Prostate gland (tissue), 2 donors: ENCODE data around the gene SEPTIN2.
"Not testable (repeated sequence)": the region's sequence is repeated elsewhere in the genome, so short reads cannot be mapped to it uniquely, and the experiment has no call there.

Experiments
- POLR2A ChIP-seq: fragments of 450-650 bp; IDR thresholded peaks from one replicate; pipeline ENCODE4 v1.6.1; 2016; ENCODE audit warnings: antibody characterized with exemption, mild to moderate bottlenecking
- POLR2AphosphoS5 ChIP-seq: sonication (generic); formaldehyde crosslinking; IDR thresholded peaks from one replicate; pipeline ENCODE4 v1.6.1; 2017; ENCODE audit warnings: antibody characterized with exemption
- TF ChIP-seq, protein P1 (sequence below), 4 experiments: fragments of 200-600 bp in 2 of 4; fragments of 450-650 bp in 2 of 4; sonication (generic) in 2 of 4; IDR thresholded peaks; 1 replicate in 3 of 4; 2 replicates in 1 of 4; pipeline ENCODE4 v1.5.1; 2016 to 2019; ENCODE audit warnings: antibody characterized with exemption in 4 of 4, mild to moderate bottlenecking in 2 of 4, moderate library complexity in 2 of 4

DNA sequence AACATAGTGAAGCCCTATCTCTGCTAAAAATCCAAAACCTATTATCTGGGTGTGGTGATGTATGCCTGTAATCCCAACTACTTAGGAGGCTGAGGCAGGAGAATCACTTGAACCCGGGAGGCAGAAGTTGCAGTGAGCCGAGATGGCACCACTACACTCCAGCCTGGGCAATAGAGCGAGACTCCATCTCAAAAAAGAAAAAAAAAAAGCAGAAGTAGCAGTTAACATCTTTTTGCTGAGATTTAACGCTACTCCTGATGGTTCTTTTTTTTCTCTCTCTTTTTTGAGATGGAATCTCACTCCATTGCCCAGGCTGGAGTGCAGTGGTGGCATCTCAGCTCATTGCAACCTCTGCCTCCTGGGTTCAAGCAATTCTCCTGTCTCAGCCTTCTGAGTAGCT, 77.0 kb downstream of the SEPTIN2 start:
- TF ChIP-seq, protein P1, sequence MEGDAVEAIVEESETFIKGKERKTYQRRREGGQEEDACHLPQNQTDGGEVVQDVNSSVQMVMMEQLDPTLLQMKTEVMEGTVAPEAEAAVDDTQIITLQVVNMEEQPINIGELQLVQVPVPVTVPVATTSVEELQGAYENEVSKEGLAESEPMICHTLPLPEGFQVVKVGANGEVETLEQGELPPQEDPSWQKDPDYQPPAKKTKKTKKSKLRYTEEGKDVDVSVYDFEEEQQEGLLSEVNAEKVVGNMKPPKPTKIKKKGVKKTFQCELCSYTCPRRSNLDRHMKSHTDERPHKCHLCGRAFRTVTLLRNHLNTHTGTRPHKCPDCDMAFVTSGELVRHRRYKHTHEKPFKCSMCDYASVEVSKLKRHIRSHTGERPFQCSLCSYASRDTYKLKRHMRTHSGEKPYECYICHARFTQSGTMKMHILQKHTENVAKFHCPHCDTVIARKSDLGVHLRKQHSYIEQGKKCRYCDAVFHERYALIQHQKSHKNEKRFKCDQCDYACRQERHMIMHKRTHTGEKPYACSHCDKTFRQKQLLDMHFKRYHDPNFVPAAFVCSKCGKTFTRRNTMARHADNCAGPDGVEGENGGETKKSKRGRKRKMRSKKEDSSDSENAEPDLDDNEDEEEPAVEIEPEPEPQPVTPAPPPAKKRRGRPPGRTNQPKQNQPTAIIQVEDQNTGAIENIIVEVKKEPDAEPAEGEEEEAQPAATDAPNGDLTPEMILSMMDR (IDR thresholded peaks at IDR 0.05): not testable (repeated sequence)
- TF ChIP-seq POLR2AphosphoS5, POLR2A: not testable (repeated sequence)
